GM18861 (cell line): ENCODE results near the gene FAM240B.

ENCODE experiments used
- ATAC-seq: cut with Tn5 transposase; IDR thresholded peaks from one replicate; pipeline ENCODE4 v1.9.1; 2021; ENCODE audit not compliant: unreplicated experiment

The FAM240B gene

DNA sequence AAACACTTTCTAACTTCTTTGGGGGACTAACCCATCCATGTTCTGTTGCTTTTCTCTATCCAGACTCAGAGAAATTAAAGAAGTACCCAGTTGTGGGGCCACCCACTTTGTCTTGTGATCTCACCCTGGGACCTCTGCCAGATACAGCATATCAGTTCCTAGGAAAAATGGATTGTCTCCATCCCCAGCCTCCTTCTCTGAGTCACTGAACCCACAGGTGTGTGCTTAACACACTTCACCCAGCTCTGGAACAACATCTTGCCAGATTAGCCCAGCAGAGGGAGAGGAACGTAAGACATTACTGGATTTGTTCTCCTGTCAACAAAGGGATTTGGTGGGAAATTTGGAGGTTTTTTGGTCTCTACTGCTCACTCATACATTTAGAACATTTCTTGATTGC, 19.2 kb downstream of the FAM240B start:
- ATAC-seq = no peak

GRCh38 chr9:38699337-38699736, 20.6 kb downstream of the FAM240B start:
- ATAC-seq = no peak

DNA sequence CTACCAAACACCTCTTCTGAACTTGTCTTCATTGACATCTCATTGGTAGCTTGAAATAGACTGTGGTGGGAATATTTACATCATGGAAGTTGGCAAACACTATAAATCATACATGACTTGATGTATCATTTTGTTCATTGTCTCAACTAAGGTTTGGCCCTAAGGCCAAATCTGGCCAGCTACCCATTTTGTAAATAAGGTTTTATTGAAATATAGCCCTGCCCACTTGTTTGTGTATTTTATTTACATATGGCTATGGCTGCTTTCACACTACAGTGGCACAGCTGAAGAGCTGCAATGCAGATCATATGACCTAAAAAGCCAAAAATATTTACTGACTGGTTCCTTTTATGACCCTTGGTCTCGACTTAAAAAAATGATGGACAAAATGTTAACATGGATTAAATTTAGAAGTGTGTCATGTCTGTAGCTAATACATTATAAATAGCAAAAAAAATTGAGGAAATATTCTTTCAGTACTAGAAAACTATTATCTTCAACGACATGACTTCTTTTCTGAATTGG, 22.1 kb downstream of the FAM240B start:
- no peak for ATAC-seq

- no peak for ATAC-seq
These were observed 22.9 kb downstream of the FAM240B start for GRCh38 chr9:38696999-38697398.

- no peak for ATAC-seq
These were observed 25.3 kb downstream of the FAM240B start for GRCh38 chr9:38694676-38695075.

DNA sequence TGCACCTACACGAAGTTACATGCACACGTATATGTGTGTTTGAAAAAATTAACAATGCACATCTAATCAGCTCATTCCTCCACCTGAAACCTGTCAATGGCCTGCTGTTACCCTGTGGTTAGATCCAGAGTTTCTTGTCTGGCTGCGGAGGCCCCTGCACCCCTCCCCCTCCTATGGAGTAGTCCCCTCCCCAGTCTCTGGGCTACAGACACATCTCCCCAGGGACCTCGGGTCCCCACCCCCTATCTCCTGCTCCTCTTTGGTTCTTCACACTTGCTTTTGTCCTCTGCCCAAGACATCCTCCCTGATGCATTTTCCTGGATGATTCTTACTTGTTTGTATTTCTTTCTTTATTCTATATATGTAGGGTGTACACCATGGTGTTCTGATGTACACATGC, 27.2 kb downstream of the FAM240B start:
- ATAC-seq = no peak

DNA sequence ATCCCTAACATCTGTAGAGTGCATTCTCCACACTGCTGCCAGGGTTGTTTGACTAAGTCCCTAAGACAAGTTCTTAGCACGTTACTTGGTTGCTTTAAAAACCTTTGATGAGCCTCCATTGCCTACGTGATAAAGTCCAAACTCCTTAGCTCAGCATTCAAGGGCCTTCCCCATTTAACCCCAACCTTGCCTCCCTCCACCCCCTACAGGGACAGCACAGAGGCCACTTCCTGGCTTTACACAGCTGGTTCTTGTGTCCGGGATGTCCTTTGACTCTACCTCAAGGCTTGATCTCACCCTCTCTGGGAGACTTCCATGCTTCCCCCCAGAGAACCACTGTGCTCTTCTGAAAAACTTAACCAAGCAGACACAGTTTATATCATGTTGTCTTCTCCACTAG, 29.4 kb downstream of the FAM240B start:
- no peak for ATAC-seq

DNA sequence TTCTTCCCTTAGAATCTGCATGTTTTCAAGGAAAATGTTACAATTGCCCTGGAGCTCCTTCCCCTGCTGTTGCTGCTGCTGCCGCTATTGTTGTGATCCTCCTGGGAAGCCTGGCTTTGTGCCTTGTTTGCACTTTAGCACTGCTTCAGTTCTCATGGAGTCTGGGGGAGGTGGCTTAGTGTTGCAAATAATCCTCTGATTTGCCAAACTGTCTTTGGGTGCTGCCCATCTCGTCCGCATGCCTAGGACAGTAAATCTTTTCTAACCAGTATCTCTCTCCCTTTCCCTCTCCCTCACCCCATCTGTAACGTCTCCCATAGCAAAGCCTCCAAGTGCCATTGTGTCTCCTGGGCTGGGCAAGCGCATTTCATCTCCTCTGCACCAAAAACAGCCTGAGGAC, 30.3 kb downstream of the FAM240B start:
- ATAC-seq = no peak

GRCh38 chr9:38687992-38688391, 31.9 kb downstream of the FAM240B start:
- ATAC-seq = no peak

DNA sequence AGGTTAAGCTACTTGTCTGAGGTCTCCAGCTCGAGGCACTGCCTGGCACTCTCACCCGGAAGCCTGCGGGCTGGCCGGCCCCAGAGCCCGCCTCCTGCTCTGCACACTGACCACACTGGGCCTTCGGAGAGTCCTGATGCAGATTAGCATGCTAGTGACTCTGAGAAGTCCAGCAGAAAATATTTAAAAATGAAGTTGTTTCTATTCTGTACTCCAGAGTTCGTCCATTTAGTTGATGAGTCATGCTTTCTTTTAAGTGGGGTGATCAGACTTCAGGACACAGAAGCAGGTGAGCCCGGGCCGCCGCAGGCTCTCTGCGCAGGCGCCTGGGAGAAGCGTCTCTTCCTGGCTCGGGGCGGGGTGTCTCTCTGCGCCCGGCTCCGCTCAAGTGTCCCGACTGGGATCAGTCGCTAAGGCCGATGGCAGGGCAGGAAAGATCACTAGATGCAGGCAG, 32.5 kb downstream of the FAM240B start:
- no peak for ATAC-seq

GRCh38 chr9:38686933-38687332, 33.0 kb downstream of the FAM240B start:
- no peak for ATAC-seq

GRCh38 chr9:38685535-38685934, 34.4 kb downstream of the FAM240B start:
- no peak for ATAC-seq

DNA sequence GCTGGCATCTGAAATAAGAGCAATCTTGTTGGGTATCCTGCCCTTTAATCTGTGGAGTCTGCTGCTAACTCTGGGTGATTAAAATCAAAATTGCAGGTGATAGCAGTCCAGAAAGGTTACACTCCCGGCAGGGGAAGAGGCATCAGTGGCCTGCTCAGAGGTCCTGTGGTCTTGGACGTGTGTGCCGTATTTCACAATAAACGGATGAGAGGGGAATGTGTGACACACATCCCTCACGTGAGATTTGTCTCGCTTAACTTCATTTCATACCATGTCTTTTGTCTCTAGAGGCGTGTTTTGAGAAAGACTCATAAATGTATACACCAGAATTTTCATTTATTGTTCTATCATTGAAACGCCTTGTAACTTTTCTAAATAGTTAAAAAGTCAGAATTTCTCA, 36.6 kb downstream of the FAM240B start:
- ATAC-seq = no peak

- no peak for ATAC-seq
These were observed 37.2 kb downstream of the FAM240B start for GRCh38 chr9:38682713-38683112.

DNA sequence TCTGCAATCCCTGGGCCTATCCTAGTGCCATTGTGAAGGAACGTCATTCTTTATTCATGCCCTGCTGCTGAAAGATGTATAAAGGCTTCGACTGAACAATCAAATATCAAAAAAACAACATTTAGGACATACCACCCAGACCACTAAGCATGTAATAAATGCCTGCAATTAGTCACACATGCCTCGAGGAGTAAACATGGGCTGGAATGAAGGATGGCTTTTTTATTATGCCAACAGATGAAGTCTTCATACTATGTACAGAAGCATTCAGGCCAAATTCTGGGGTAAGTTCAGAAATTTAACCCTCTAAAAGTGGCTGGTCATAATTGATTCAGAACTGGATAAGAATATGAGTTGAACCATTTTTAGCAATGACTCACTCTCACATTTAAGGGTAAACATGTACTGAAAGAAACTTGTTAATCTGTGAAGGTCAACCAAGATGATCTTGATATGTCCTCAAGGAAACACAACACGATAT, 38.1 kb downstream of the FAM240B start:
- ATAC-seq = no peak

DNA sequence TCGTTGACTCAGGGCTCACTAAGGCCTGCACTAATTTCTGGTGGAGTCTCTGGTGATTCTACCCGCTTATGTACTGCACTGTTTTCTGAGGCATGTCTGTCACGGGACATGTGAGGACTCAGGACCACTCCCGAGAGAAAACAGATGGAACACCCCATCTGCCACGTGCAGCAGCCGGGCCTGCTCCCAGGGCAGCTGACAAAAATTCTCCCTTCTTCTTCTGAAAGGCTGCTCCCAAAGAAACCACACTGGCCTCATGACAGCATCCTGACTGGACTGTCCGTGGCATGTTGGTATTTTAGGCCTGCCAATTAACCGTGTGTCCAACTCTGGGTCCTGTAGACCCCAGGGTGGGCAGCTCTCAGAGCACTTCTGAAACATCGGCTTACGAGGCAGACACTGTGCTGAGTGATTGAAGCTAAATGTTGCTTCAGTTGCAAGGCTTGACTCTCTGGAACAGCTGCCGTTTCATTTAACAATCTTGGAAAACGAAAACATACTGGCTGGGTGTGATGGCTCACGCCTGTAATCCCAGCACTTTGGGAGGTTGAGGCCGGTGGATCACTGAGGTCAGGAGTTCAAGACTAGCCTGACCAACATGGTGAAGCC, 39.0 kb downstream of the FAM240B start:
- ATAC-seq = no peak

- ATAC-seq = no peak
These were observed 42.2 kb downstream of the FAM240B start for GRCh38 chr9:38677660-38678303.

DNA sequence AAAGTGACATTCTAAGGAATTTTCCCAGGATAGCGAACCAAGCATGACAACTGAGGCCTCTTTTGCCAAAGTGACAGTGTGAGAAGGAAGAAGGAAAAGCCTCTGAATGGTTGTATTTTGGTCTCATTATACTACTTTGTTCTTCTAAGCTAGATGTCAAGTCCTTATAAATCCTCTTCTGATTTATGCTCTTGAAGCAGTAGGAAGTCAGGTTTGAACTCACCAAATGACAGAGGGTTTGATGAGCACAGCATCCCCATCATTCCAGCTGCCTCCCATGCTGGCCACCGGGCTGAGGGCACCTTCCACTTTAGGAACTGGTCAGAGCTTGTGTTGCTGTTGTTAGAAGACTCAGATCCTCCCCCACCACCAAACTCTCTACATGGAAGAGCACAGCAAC, 44.1 kb downstream of the FAM240B start:
- ATAC-seq = no peak

GRCh38 chr9:38675211-38675610, 44.7 kb downstream of the FAM240B start:
- no peak for ATAC-seq

- ATAC-seq = no peak
These were observed 46.3 kb downstream of the FAM240B start for GRCh38 chr9:38673399-38674193.

- ATAC-seq = peak; percentile 48
These were observed 48.2 kb downstream of the FAM240B start for GRCh38 chr9:38671748-38672147.

- peak; percentile 7 for ATAC-seq
These were observed 48.6 kb downstream of the FAM240B start for GRCh38 chr9:38671372-38671731.
